Body of pancreas (tissue), 4 donors: ENCODE data around the gene LRP1-AS. TPM values are rescaled to one million over a fixed set of nuclear protein-coding genes. Genes with fewer than 3 reads are reported as not detected.
A peak's percentile ranks its signal among the peaks of the same experiment; 100 is the strongest.

Experiments
- ATAC-seq: fragments of 150-250 bp; one replicate; pipeline ENCODE4 v1.9.1; 2016
- DNase-seq, 4 donors: peaks; one replicate each; pipeline ENCODE4 v3.0.0-alpha.2; 2019
- H3K27ac ChIP-seq, 4 donors: fragments of 200-600 bp; sonication (generic); 1 replicate in 3 of 4; 2 replicates in 1 of 4; pipeline versions ENCODE4 v1.5.1 to v1.6.1; 2016 to 2019; ENCODE audit warnings: mild to moderate bottlenecking in 1 of 4, mixed read lengths in 1 of 4, moderate library complexity in 1 of 4
- H3K27me3 ChIP-seq, 2 donors: fragments of 200-600 bp; sonication (generic); one replicate each; pipeline ENCODE4 v1.6.0; 2016; ENCODE audit warnings: mild to moderate bottlenecking in 1 of 2
- H3K36me3 ChIP-seq, 2 donors: fragments of 200-600 bp; sonication (generic); replicated peaks in 1 of 2; 2 replicates each; pipeline ENCODE4 v1.5.1; 2016; ENCODE audit warnings: low read depth in 2 of 2; ENCODE audit not compliant: insufficient read depth in 1 of 2
- H3K4me1 ChIP-seq: fragments of 200-600 bp; sonication (generic); one replicate; pipeline ENCODE4 v1.6.0; 2016
- H3K4me3 ChIP-seq, 2 donors: fragments of 200-600 bp; sonication (generic); 1 replicate in 1 of 2; 2 replicates in 1 of 2; pipeline ENCODE4 v1.5.1; 2016 to 2019
- H3K9me3 ChIP-seq, 3 donors: fragments of 200-600 bp; sonication (generic); 1 replicate in 2 of 3; 2 replicates in 1 of 3; pipeline ENCODE4 v1.5.1; 2016
- CTCF ChIP-seq, 7 experiments: fragments of 450-650 bp in 4 of 7; fragments of 200-600 bp in 3 of 7; sonication (generic) in 3 of 7; IDR thresholded peaks; one replicate each; pipeline ENCODE4 v1.5.1; 2016 to 2019; ENCODE audit warnings: antibody characterized with exemption in 7 of 7
- POLR2A ChIP-seq, 3 donors: fragments of 450-650 bp; IDR thresholded peaks; one replicate each; pipeline ENCODE4 v1.6.1; 2016; ENCODE audit warnings: antibody characterized with exemption in 3 of 3, mild to moderate bottlenecking in 2 of 3
- WGBS, 2 donors: methylation state at CpG; one replicate each; pipeline ENCODE4 v1.1.5; 2017; 5-methylcytosine and 5-hydroxymethylcytosine counted together
- intact Hi-C: fragments of 100-400 bp; cut with DNase I; formaldehyde crosslinking; loops from one replicate; pipeline ENCODE4 v1.15.1; 2023
- total RNA-seq, 2 donors: library from RNA; depleted of rRNA; stranded (reverse); fragments of >200 nt; gene quantifications; one replicate each; pipeline ENCODE4 v1.1.0, GENCODE V29; 2016

Gene LRP1-AS
- total RNA-seq, 2 donors from 2014 or later = not detected

- Histone ChIP-seq H3K9me3 (no peaks in the 10 kb centered on the region), H3K27ac (no peak overlapping the region), H3K27me3 (no peaks in the 10 kb centered on the region), H3K36me3 (no peaks in the 10 kb centered on the region), H3K4me1 (no peaks in the 10 kb centered on the region), H3K4me3 (no peak overlapping the region)
- intact Hi-C loops = no loop called here
- 62 to 66% methylated on average over 11 of the region's 11 CpGs for WGBS, 2 donors
- peak in 5 of 7 experiments; percentile 24 to 40 (median 36) for TF ChIP-seq CTCF (IDR thresholded peaks at IDR 0.05)
- TF ChIP-seq POLR2A (IDR thresholded peaks at IDR 0.05) = no peak
- no peak for ATAC-seq
- DNase-seq = peak in 1 of 4 donors; percentile 22
Observed at GRCh38 chr12:57173089-57173488, 25.7 kb upstream of the LRP1-AS start.

- H3K27me3 ChIP-seq = no peaks in the 10 kb centered on the region
- intact Hi-C loops = no loop called here
- H3K36me3 ChIP-seq = no peaks in the 10 kb centered on the region
- no peaks in the 10 kb centered on the region for H3K9me3 ChIP-seq
- ATAC-seq = no peak
- no peak overlapping the region for H3K27ac ChIP-seq
- peak in 1 of 4 donors; percentile 25 for DNase-seq
- no peaks in the 10 kb centered on the region for H3K4me1 ChIP-seq
- no peak for TF ChIP-seq POLR2A (IDR thresholded peaks at IDR 0.05)
- TF ChIP-seq CTCF (IDR thresholded peaks at IDR 0.05) = no peak
- 57 to 74% methylated on average over 4 of the region's 4 CpGs for WGBS, 2 donors
- H3K4me3 ChIP-seq = no peak overlapping the region
Observed at GRCh38 chr12:57171668-57172067, 24.2 kb upstream of the LRP1-AS start.

- no peaks in the 10 kb centered on the region for H3K36me3 ChIP-seq
- H3K4me1 ChIP-seq = no peaks in the 10 kb centered on the region
- ATAC-seq (no peak), DNase-seq (no peak)
- H3K27me3 ChIP-seq = no peaks in the 10 kb centered on the region
- H3K9me3 ChIP-seq = no peaks in the 10 kb centered on the region
- intact Hi-C loops = no loop called here
- no peak overlapping the region for H3K27ac ChIP-seq
- TF ChIP-seq CTCF (IDR thresholded peaks at IDR 0.05) (no peak), POLR2A (IDR thresholded peaks at IDR 0.05) (no peak)
- 80 to 83% methylated on average over 4 of the region's 4 CpGs for WGBS, 2 donors
- no peak overlapping the region for H3K4me3 ChIP-seq
Observed at GRCh38 chr12:57170927-57171326, 23.5 kb upstream of the LRP1-AS start.

- no peak overlapping the region for H3K27ac ChIP-seq
- WGBS, 2 donors = 89 to 100% methylated on average over 1 of the region's 1 CpG
- ATAC-seq (no peak), DNase-seq (no peak)
- TF ChIP-seq POLR2A (IDR thresholded peaks at IDR 0.05) (no peak), CTCF (IDR thresholded peaks at IDR 0.05) (no peak)
- H3K27me3 ChIP-seq = no peaks in the 10 kb centered on the region
- H3K9me3 ChIP-seq = no peaks in the 10 kb centered on the region
- intact Hi-C loops = no loop called here
- no peaks in the 10 kb centered on the region for H3K36me3 ChIP-seq
- H3K4me1 ChIP-seq = no peaks in the 10 kb centered on the region
- H3K4me3 ChIP-seq = no peak overlapping the region
Observed at GRCh38 chr12:57170408-57170807, 23.0 kb upstream of the LRP1-AS start.

GRCh38 chr12:57169969-57170368 is 22.6 kb upstream of the LRP1-AS start:
- WGBS, 2 donors = 77 to 82% methylated on average over 7 of the region's 7 CpGs

More at GRCh38 chr12:57169969-57170368, 22.6 kb upstream of the LRP1-AS start:
- TF ChIP-seq POLR2A (IDR thresholded peaks at IDR 0.05) (no peak), CTCF (IDR thresholded peaks at IDR 0.05) (no peak)
- Histone ChIP-seq H3K4me3 (no peak overlapping the region), H3K27ac (no peak overlapping the region), H3K36me3 (no peaks in the 10 kb centered on the region), H3K27me3 (no peaks in the 10 kb centered on the region), H3K9me3 (no peaks in the 10 kb centered on the region), H3K4me1 (no peaks in the 10 kb centered on the region)
- DNase-seq (no peak), ATAC-seq (no peak)
- intact Hi-C loops = no loop called here
